Measurements from ENCODE around the gene TIMP1. TPM values are rescaled to one million over a fixed set of nuclear protein-coding genes. Genes with fewer than 3 reads are reported as not detected.

Gene TIMP1
- total and polyA plus RNA-seq, 2 experiments from 2014 or later, result 4,277 to 13,908 TPM

- in situ Hi-C loops (cut with MboI), result no loop called here
- H3K79me2 ChIP-seq (ENCODE audit: insufficient read depth), result no peaks in the 10 kb centered on the region
- no peaks in the 10 kb centered on the region for H4K20me1 ChIP-seq (ENCODE audit: insufficient read depth)
- 0 out of 2 replicates have a peak, but pooled peaks cover 4% of the 10 kb centered on the region for H3F3A ChIP-seq (ENCODE audit: insufficient read depth)
- H3K4me2 ChIP-seq (ENCODE audit: unreplicated experiment), result no peak within 1 kb of the TSS
- H3K9me2 ChIP-seq (ENCODE audit: insufficient read depth), result no peaks in the 10 kb centered on the region
- no peak within 1 kb of the TSS for H3K27ac ChIP-seq
- DNase-seq, result no peak
- no peaks in the 10 kb centered on the region for H3K4me1 ChIP-seq (ENCODE audit: insufficient read depth)
- 35 to 71% methylated on average over 7 to 12 of the region's 14 CpGs for WGBS, 2 experiments (ENCODE audit: low coverage in 1 of 2, low lambda C conversion rate in 2 of 2, missing lambda C conversion rate in 2 of 2)
- no peaks in the 10 kb centered on the region for H3K9me3 ChIP-seq (ENCODE audit: low read depth)
- H2AFZ ChIP-seq, result no peak within 1 kb of the TSS
- no peaks in the 10 kb centered on the region for H3K27me3 ChIP-seq (replicated peaks; ENCODE audit: insufficient read depth)
- H3K36me3 ChIP-seq (ENCODE audit: low read depth), result no peaks in the 10 kb centered on the region
- no peak within 1 kb of the TSS for H3K4me3 ChIP-seq
- H3K9ac ChIP-seq, result no peak within 1 kb of the TSS
- TF ChIP-seq EZH2 (IDR thresholded peaks at IDR 0.05; ENCODE audit: insufficient read depth, poor library complexity, severe bottlenecking), result no peak
- TF ChIP-seq EZH2phosphoT487 (IDR thresholded peaks at IDR 0.05; ENCODE audit: insufficient read depth, low read depth), result no peak
These were observed 47.4 kb downstream of the TIMP1 start, which contains the start of gene CFP for GRCh38 chrX:47629419-47630200. Gene CFP, minus strand, starts transcription at chrX:47629930. Its CDS starts 86 bp downstream, at chrX:47629844.

GRCh38 chrX:47631676-47632075 is 49.4 kb downstream of the TIMP1 start:
- Histone ChIP-seq H3K9me2 (ENCODE audit: insufficient read depth) (no peaks in the 10 kb centered on the region), H3K27ac (no peak overlapping the region), H3K4me3 (no peak overlapping the region), H3K36me3 (ENCODE audit: low read depth) (no peaks in the 10 kb centered on the region; the same call in 1 of the 2 replicates), H3K9me3 (ENCODE audit: low read depth) (no peaks in the 10 kb centered on the region), H4K20me1 (ENCODE audit: insufficient read depth) (no peaks in the 10 kb centered on the region), H3K9ac (no peak overlapping the region), H2AFZ (no peak overlapping the region), H3K79me2 (ENCODE audit: insufficient read depth) (no peaks in the 10 kb centered on the region), H3K27me3 (replicated peaks; ENCODE audit: insufficient read depth) (no peaks in the 10 kb centered on the region), H3K4me1 (ENCODE audit: insufficient read depth) (no peaks in the 10 kb centered on the region), H3F3A (ENCODE audit: insufficient read depth) (0 out of 2 replicates have a peak, but pooled peaks cover 4% of the 10 kb centered on the region), H3K4me2 (ENCODE audit: unreplicated experiment) (no peak overlapping the region)
- WGBS, 2 experiments (ENCODE audit: low coverage in 1 of 2, low lambda C conversion rate in 2 of 2, missing lambda C conversion rate in 2 of 2), result 75 to 76% methylated on average over 5 of the region's 5 CpGs
- no peak for DNase-seq
- TF ChIP-seq EZH2 (IDR thresholded peaks at IDR 0.05; ENCODE audit: insufficient read depth, poor library complexity, severe bottlenecking) (no peak), EZH2phosphoT487 (IDR thresholded peaks at IDR 0.05; ENCODE audit: insufficient read depth, low read depth) (no peak)
- in situ Hi-C loops (cut with MboI), result no loop called here

DNA sequence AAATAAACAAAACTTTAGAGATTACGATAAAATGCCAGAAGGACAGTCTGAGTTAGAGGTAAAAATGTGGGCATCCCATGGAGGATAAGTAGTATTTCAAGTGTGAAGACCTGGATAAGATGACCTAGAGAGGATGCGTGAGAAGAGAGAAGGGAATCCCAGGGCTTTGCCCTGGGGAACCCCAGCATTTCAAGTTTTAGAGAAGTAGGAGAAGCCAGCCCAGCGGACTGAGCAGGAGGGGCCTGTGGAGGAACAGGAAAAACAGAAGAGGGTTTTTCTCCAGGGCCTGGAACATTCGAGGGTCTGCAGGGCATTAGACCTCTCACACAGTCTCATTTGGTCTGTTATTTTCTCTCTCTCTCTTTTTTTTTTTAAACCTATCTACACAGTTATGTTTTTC is 50.4 kb downstream of the TIMP1 start:
- H3K9me2 ChIP-seq (ENCODE audit: insufficient read depth), result no peaks in the 10 kb centered on the region
- H3K9me3 ChIP-seq (ENCODE audit: low read depth), result no peaks in the 10 kb centered on the region
- no peak overlapping the region for H3K4me2 ChIP-seq (ENCODE audit: unreplicated experiment)
- no peaks in the 10 kb centered on the region for H3K4me1 ChIP-seq (ENCODE audit: insufficient read depth)
- in situ Hi-C loops (cut with MboI), result no loop called here
- no peak overlapping the region for H3K4me3 ChIP-seq
- H2AFZ ChIP-seq, result no peak overlapping the region
- WGBS, 2 experiments (ENCODE audit: low coverage in 1 of 2, low lambda C conversion rate in 2 of 2, missing lambda C conversion rate in 2 of 2), result 93 to 100% methylated on average over 4 of the region's 4 CpGs
- 0 out of 2 replicates have a peak, but pooled peaks cover 4% of the 10 kb centered on the region for H3F3A ChIP-seq (ENCODE audit: insufficient read depth)
- no peak for DNase-seq
- H3K9ac ChIP-seq, result no peak overlapping the region
- H3K36me3 ChIP-seq (ENCODE audit: low read depth), result no peaks in the 10 kb centered on the region; the same call in 1 of the 2 replicates
- no peaks in the 10 kb centered on the region for H4K20me1 ChIP-seq (ENCODE audit: insufficient read depth)
- H3K27me3 ChIP-seq (replicated peaks; ENCODE audit: insufficient read depth), result no peaks in the 10 kb centered on the region
- no peak for TF ChIP-seq EZH2 (IDR thresholded peaks at IDR 0.05; ENCODE audit: insufficient read depth, poor library complexity, severe bottlenecking)
- TF ChIP-seq EZH2phosphoT487 (IDR thresholded peaks at IDR 0.05; ENCODE audit: insufficient read depth, low read depth), result no peak
- no peaks in the 10 kb centered on the region for H3K79me2 ChIP-seq (ENCODE audit: insufficient read depth)
- no peak overlapping the region for H3K27ac ChIP-seq

DNA sequence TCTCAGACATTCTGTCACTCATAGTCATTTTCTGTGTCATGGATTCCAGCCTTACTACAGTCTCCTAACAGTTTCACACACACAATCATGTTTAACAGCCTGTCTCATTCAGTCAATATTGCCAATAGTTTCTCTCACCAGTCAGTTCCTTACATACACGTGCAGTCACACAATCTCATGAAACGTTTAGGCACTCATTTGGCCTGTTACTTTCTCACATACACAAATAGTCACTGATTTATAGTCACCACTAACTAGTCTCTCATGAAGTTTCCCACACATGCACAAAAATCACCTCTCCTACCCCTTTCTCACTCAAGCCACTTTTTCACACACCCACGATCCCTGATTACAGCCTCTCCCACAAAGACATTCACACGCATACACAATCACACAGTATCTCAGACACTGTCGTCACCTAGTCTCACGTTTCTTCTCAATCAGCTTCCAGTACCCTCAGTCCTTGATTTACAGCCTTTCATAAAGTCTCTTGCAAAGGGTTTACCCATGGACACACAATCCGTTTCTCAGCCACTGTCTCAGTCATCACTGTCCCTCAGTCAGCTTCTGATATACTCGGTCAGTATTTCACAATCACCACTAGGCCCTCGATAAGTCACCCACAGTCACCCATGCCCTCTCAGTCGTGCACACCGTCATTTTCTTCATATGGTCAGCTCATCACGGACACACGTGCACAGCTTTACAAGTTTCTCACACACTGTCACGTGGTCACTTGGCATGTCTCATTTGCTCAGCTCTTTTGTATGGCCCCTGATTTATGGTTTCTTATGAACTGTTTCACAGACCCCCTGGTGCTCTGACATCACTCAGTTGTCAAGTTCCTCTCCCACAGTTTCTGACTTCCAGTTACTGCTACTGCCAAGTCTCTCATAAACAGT is 51.7 kb downstream of the TIMP1 start:
- in situ Hi-C loops (cut with MboI), result no loop called here
- Histone ChIP-seq H2AFZ (no peak overlapping the region), H3F3A (ENCODE audit: insufficient read depth) (0 out of 2 replicates have a peak, but pooled peaks cover 4% of the 10 kb centered on the region), H3K9me3 (ENCODE audit: low read depth) (no peaks in the 10 kb centered on the region), H3K4me2 (ENCODE audit: unreplicated experiment) (no peak overlapping the region), H3K27me3 (replicated peaks; ENCODE audit: insufficient read depth) (no peaks in the 10 kb centered on the region), H3K79me2 (ENCODE audit: insufficient read depth) (no peaks in the 10 kb centered on the region), H3K27ac (no peak overlapping the region), H3K9me2 (ENCODE audit: insufficient read depth) (no peaks in the 10 kb centered on the region), H3K36me3 (ENCODE audit: low read depth) (no peaks in the 10 kb centered on the region; the same call in 1 of the 2 replicates), H3K4me3 (no peak overlapping the region), H3K4me1 (ENCODE audit: insufficient read depth) (no peaks in the 10 kb centered on the region), H4K20me1 (ENCODE audit: insufficient read depth) (no peaks in the 10 kb centered on the region), H3K9ac (no peak overlapping the region)
- DNase-seq, result no peak
- TF ChIP-seq EZH2 (IDR thresholded peaks at IDR 0.05; ENCODE audit: insufficient read depth, poor library complexity, severe bottlenecking) (no peak), EZH2phosphoT487 (IDR thresholded peaks at IDR 0.05; ENCODE audit: insufficient read depth, low read depth) (no peak)
- WGBS, 2 experiments (ENCODE audit: low coverage in 1 of 2, low lambda C conversion rate in 2 of 2, missing lambda C conversion rate in 2 of 2), result 82 to 84% methylated on average over 14 of the region's 14 CpGs

All from GM23248 (cell line).